ENCODE data around the gene PGBD2. TPM values are rescaled to one million over a fixed set of nuclear protein-coding genes. Genes with fewer than 3 reads are reported as not detected.
"Not testable (repeated sequence)": the region's sequence is repeated elsewhere in the genome, so short reads cannot be mapped to it uniquely, and the experiment has no call there.

The PGBD2 gene
- polyA plus RNA-seq, 1 donor (not counting 4 experiments of a cell fraction or from before 2014, with no cell fraction given), result 5.1 TPM

DNA sequence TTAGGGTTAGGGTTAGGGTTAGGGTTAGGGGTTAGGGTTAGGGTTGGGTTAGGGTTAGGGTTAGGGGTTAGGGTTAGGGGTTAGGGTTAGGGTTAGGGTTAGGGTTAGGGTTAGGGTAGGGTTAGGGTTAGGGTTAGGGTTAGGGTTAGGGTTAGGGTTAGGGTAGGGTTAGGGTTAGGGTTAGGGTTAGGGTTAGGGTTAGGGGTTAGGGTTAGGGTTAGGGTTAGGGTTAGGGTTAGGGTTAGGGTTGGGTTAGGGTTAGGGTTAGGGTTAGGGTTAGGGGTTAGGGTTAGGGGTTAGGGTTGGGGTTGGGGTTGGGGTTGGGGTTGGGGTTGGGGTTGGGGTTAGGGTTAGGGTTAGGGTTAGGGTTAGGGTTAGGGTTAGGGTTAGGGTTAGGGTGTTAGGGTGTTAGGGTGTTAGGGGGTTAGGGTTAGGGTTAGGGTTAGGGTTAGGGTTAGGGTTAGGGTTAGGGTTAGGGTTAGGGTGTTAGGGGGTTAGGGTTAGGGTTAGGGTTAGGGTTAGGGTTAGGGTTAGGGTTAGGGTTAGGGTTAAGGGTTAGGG lies 39.9 kb downstream of the PGBD2 start:
- H3K79me2 ChIP-seq (ENCODE audit: control insufficient read depth, insufficient read depth, low read length); H3K9me1 ChIP-seq (ENCODE audit: control insufficient read depth, extremely low read depth, insufficient read depth, low read length); H4K20me1 ChIP-seq (ENCODE audit: control insufficient read depth, extremely low read depth, insufficient read depth, low read length); DNase-seq (ENCODE audit: low read depth, low spot score); FAIRE-seq; H2AFZ ChIP-seq (ENCODE audit: control insufficient read depth, low read length); H3K4me3 ChIP-seq (ENCODE audit: control insufficient read depth in 2 of 3, extremely low read depth in 1 of 3, insufficient read depth in 2 of 3, low read depth in 1 of 3, low read length in 3 of 3); H3K36me3 ChIP-seq (ENCODE audit: control insufficient read depth in 2 of 2, extremely low read depth in 1 of 2, insufficient read depth in 2 of 2, low read length in 2 of 2); H3K27me3 ChIP-seq (ENCODE audit: control insufficient read depth, extremely low read depth, insufficient read depth, low read length); H3K9ac ChIP-seq (ENCODE audit: control insufficient read depth, extremely low read depth, insufficient read depth, low read length); dilution Hi-C loops (cut with MboI; ENCODE audit: extremely low pct_ligation_motif_present, low sequenced_read_pairs); H3K27ac ChIP-seq (ENCODE audit: control insufficient read depth, insufficient read depth, low read length); H3K4me1 ChIP-seq (ENCODE audit: control insufficient read depth, extremely low read depth, insufficient read depth, low read length); H3K4me2 ChIP-seq (ENCODE audit: control insufficient read depth, extremely low read depth, insufficient read depth, low read depth, low read length); H3K9me3 ChIP-seq (ENCODE audit: control insufficient read depth, low read depth, low read length): not testable (repeated sequence)

Small RNAs within 50 kb of the gene (small RNA-seq; reads per million reads assigned to genes)
- gene RNU6-1205P (ENCODE audit: insufficient read length in 3 of 3, low read depth in 3 of 3, low replicate concordance in 1 of 3), result 0 reads per million in 3 experiments

Other genes starting within 250 kb of the PGBD2 start
- not detected in 3 replicates for gene OR14I1, start 203.5 kb upstream of the PGBD2 start, polyA plus RNA-seq
- gene LYPD8, start 150.5 kb upstream of the PGBD2 start, polyA plus RNA-seq, result not detected in 3 replicates
- gene SH3BP5L, start 80.3 kb upstream of the PGBD2 start, polyA plus RNA-seq, result 13.2 to 21.2 TPM (median 17.3 TPM) in 3 replicates
- gene ZNF672, start 68.0 kb upstream of the PGBD2 start, polyA plus RNA-seq, result 12.6 to 16.9 TPM (median 15.4 TPM) in 3 replicates
- 18.7 to 48.9 TPM (median 27.0 TPM) in 3 replicates for gene ZNF692, start 47.1 kb upstream of the PGBD2 start, polyA plus RNA-seq

Data from keratinocyte (primary cell).